ENCODE measurements around the gene FAM120B. TPM values are rescaled to one million over a fixed set of nuclear protein-coding genes. Genes with fewer than 3 reads are reported as not detected.

The FAM120B gene
- total and polyA plus RNA-seq, 2 donors, result 17.5 to 30.3 TPM

GRCh38 chr6:170268216-170269129 lies 38.1 kb upstream of the FAM120B start:
- 93% methylated on average over 22 of the region's 22 CpGs for WGBS
- Histone ChIP-seq H3K36me3 (ENCODE audit: insufficient read depth) (no peaks in the 10 kb centered on the region), H3K4me3 (ENCODE audit: low read depth, low read length) (no peak overlapping the region), H3K27ac (ENCODE audit: low read depth) (no peak overlapping the region), H3K4me1 (ENCODE audit: insufficient read depth) (no peaks in the 10 kb centered on the region)
- no peak for DNase-seq (ENCODE audit: extremely low spot score)

- no peak overlapping the region for H3K4me3 ChIP-seq (ENCODE audit: low read depth, low read length)
- DNase-seq (ENCODE audit: extremely low spot score), result no peak
- H3K36me3 ChIP-seq (ENCODE audit: insufficient read depth), result no peaks in the 10 kb centered on the region
- no peak overlapping the region for H3K27ac ChIP-seq (ENCODE audit: low read depth)
- 75% methylated on average over 22 of the region's 22 CpGs for WGBS
- H3K4me1 ChIP-seq (ENCODE audit: insufficient read depth), result no peaks in the 10 kb centered on the region
These were observed 37.3 kb upstream of the FAM120B start for GRCh38 chr6:170269151-170269845.

- DNase-seq (ENCODE audit: extremely low spot score), result no peak
- 81% methylated on average over 17 of the region's 17 CpGs for WGBS
- Histone ChIP-seq H3K36me3 (ENCODE audit: insufficient read depth) (no peaks in the 10 kb centered on the region), H3K4me3 (ENCODE audit: low read depth, low read length) (no peak overlapping the region), H3K4me1 (ENCODE audit: insufficient read depth) (no peaks in the 10 kb centered on the region), H3K27ac (ENCODE audit: low read depth) (no peak overlapping the region)
These were observed 36.6 kb upstream of the FAM120B start for GRCh38 chr6:170269846-170270541.

- Histone ChIP-seq H3K36me3 (ENCODE audit: insufficient read depth) (no peaks in the 10 kb centered on the region), H3K4me3 (ENCODE audit: low read depth, low read length) (no peak overlapping the region), H3K4me1 (ENCODE audit: insufficient read depth) (no peaks in the 10 kb centered on the region), H3K27ac (ENCODE audit: low read depth) (no peak overlapping the region)
- DNase-seq (ENCODE audit: extremely low spot score), result no peak
- 91% methylated on average over 19 of the region's 19 CpGs for WGBS
These were observed 35.5 kb upstream of the FAM120B start for GRCh38 chr6:170270984-170271593.

GRCh38 chr6:170271771-170272314 lies 34.7 kb upstream of the FAM120B start:
- no peak overlapping the region for H3K4me3 ChIP-seq (ENCODE audit: low read depth, low read length)
- no peaks in the 10 kb centered on the region for H3K36me3 ChIP-seq (ENCODE audit: insufficient read depth)
- no peaks in the 10 kb centered on the region for H3K4me1 ChIP-seq (ENCODE audit: insufficient read depth)
- no peak for DNase-seq (ENCODE audit: extremely low spot score)
- WGBS, result 77% methylated on average over 32 of the region's 32 CpGs
- no peak overlapping the region for H3K27ac ChIP-seq (ENCODE audit: low read depth)

- no peak for DNase-seq (ENCODE audit: extremely low spot score)
- H3K27ac ChIP-seq (ENCODE audit: low read depth), result no peak overlapping the region
- H3K36me3 ChIP-seq (ENCODE audit: insufficient read depth), result no peaks in the 10 kb centered on the region
- no peak overlapping the region for H3K4me3 ChIP-seq (ENCODE audit: low read depth, low read length)
- 86% methylated on average over 30 of the region's 30 CpGs for WGBS
- H3K4me1 ChIP-seq (ENCODE audit: insufficient read depth), result no peaks in the 10 kb centered on the region
These were observed 34.1 kb upstream of the FAM120B start for GRCh38 chr6:170272341-170273065.

GRCh38 chr6:170273191-170273590 lies 33.4 kb upstream of the FAM120B start:
- Histone ChIP-seq H3K4me3 (ENCODE audit: low read depth, low read length) (no peak overlapping the region), H3K4me1 (ENCODE audit: insufficient read depth) (no peaks in the 10 kb centered on the region), H3K27ac (ENCODE audit: low read depth) (no peak overlapping the region), H3K36me3 (ENCODE audit: insufficient read depth) (no peaks in the 10 kb centered on the region)
- no peak for DNase-seq (ENCODE audit: extremely low spot score)
- 94% methylated on average over 23 of the region's 23 CpGs for WGBS

GRCh38 chr6:170273681-170274080 lies 32.9 kb upstream of the FAM120B start:
- Histone ChIP-seq H3K36me3 (ENCODE audit: insufficient read depth) (no peaks in the 10 kb centered on the region), H3K4me1 (ENCODE audit: insufficient read depth) (no peaks in the 10 kb centered on the region), H3K27ac (ENCODE audit: low read depth) (no peak overlapping the region), H3K4me3 (ENCODE audit: low read depth, low read length) (no peak overlapping the region)
- 69% methylated on average over 7 of the region's 7 CpGs for WGBS
- no peak for DNase-seq (ENCODE audit: extremely low spot score)

- H3K4me1 ChIP-seq (ENCODE audit: insufficient read depth), result no peaks in the 10 kb centered on the region
- no peaks in the 10 kb centered on the region for H3K36me3 ChIP-seq (ENCODE audit: insufficient read depth)
- H3K27ac ChIP-seq (ENCODE audit: low read depth), result no peak overlapping the region
- WGBS, result 85% methylated on average over 36 of the region's 36 CpGs
- DNase-seq (ENCODE audit: extremely low spot score), result no peak
- H3K4me3 ChIP-seq (ENCODE audit: low read depth, low read length), result no peak overlapping the region
These were observed 31.6 kb upstream of the FAM120B start for GRCh38 chr6:170274713-170275560.

GRCh38 chr6:170276369-170277057 lies 30.0 kb upstream of the FAM120B start:
- H3K27ac ChIP-seq (ENCODE audit: low read depth), result peak overlapping the region; percentile 71
- no peak for DNase-seq (ENCODE audit: extremely low spot score)
- H3K36me3 ChIP-seq (ENCODE audit: insufficient read depth), result no peaks in the 10 kb centered on the region
- WGBS, result 57% methylated on average over 29 of the region's 29 CpGs
- H3K4me1 ChIP-seq (ENCODE audit: insufficient read depth), result no peaks in the 10 kb centered on the region
- H3K4me3 ChIP-seq (ENCODE audit: low read depth, low read length), result no peak overlapping the region

- WGBS, result 84% methylated on average over 8 of the region's 8 CpGs
- Histone ChIP-seq H3K4me3 (ENCODE audit: low read depth, low read length) (no peak overlapping the region), H3K4me1 (ENCODE audit: insufficient read depth) (no peaks in the 10 kb centered on the region), H3K36me3 (ENCODE audit: insufficient read depth) (no peaks in the 10 kb centered on the region), H3K27ac (ENCODE audit: low read depth) (no peak overlapping the region)
- DNase-seq (ENCODE audit: extremely low spot score), result no peak
These were observed 28.4 kb upstream of the FAM120B start for GRCh38 chr6:170277893-170278742.
